Gastrocnemius medialis (tissue), 4 donors: ENCODE results near the gene ASXL1.

Source experiments
- CTCF ChIP-seq, 5 experiments: fragments of 450-650 bp in 3 of 5; fragments of 200-600 bp in 2 of 5; sonication (generic) in 2 of 5; IDR thresholded peaks in 4 of 5; conservative IDR thresholded peaks in 1 of 5; 1 replicate in 4 of 5; 2 replicates in 1 of 5; pipeline ENCODE4 v1.5.1; 2016 to 2019; ENCODE audit warnings: antibody characterized with exemption in 5 of 5, mild to moderate bottlenecking in 3 of 5, moderate library complexity in 3 of 5
- POLR2A ChIP-seq, 2 donors: fragments of 450-650 bp; IDR thresholded peaks; one replicate each; pipeline ENCODE4 v1.6.1; 2017; ENCODE audit warnings: antibody characterized with exemption in 2 of 2, mild to moderate bottlenecking in 2 of 2, moderate library complexity in 2 of 2

DNA sequence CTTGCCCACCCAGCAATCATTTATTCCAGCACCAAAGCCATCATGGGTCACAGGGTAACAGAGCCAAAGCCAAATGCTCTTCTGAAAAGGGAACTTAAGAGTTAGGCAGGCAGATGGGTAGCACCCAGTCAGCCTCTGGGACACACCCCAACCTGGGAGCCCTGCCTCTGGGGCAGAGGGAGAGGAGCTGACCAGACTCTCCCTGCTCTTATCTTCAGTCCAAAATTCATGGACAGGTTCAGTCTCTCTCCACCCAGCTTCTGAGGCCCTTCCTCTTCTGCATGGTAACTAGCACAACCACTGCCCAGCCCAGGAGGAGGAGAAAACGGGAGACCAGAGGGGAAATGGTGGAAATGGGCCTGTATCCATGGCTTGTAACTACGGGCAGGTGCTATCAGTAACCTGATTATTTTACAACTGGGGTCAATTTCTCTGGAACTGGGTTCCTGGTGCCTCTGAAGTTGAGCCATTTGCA is 121.6 kb downstream of the ASXL1 start:
- no peak for TF ChIP-seq CTCF (IDR thresholded peaks at IDR 0.05 in 4 of 5, conservative IDR thresholded peaks at IDR 0.05 in 1 of 5)
- no peak for TF ChIP-seq POLR2A (IDR thresholded peaks at IDR 0.05)
